DMS79 treated with DMSO at 0.1 percent for 48 hours (cell line): ENCODE measurements around the gene SLC30A2.

Experiments
- DNase-seq: peaks from one replicate; lab custom pipeline; 2025; lab: John Stamatoyannopoulos, UW

SLC30A2 gene

DNA sequence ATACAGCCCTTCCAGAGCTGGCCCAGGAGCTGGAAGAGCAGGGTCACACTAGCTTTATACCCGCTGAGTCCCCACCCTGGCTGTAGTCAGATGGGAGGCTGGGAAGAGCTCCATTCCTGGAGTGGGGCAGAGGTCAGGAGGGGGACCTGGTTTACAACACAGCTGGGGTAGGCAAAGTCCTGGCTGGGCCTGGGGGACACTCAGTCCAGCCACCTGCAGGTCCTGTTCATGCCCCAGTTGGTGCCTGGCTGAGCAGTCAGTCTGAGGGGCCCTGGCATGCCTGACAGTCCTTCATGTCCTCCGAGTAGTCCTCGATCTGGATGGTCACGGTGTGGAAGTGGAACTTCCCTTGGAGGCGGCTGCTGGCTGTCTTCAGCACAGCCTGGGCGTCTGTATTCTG lies 7.0 kb downstream of the SLC30A2 start:
- DNase-seq = no peak

- DNase-seq = no peak
These were observed 7.4 kb downstream of the SLC30A2 start for GRCh38 chr1:26038477-26038876.

- DNase-seq = no peak
These were observed 8.0 kb downstream of the SLC30A2 start for GRCh38 chr1:26037904-26038303.

DNA sequence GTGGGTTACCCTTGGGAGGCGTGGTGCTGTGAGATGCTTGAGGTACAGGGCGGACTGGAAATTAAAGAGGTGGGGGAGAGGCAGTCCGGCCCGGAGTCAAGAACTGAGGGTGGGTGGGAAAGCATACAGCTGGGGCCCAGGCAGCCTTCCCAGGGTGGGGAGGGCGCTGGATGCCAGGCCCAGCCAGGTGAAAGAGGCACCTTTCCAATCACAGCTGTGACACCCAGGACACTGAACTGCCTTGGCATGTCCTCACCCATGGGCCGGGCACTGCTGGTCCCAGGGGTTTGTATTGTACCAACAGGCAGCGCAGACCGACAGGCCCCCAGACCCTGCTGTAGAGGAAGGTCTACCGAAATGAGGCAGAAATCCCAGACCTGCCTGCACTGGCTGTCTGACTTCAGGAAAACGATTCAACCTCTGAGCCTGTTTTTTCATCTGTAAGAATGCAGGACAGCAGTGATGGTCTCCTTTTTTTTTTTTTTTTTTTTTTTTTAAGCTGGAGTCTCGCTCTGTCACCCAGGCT lies 9.1 kb downstream of the SLC30A2 start:
- no peak for DNase-seq

- DNase-seq = peak; percentile 76
These were observed 9.8 kb downstream of the SLC30A2 start for GRCh38 chr1:26035959-26036755.

- DNase-seq = peak; percentile 91
These were observed 10.5 kb downstream of the SLC30A2 start for GRCh38 chr1:26035203-26035958.

DNA sequence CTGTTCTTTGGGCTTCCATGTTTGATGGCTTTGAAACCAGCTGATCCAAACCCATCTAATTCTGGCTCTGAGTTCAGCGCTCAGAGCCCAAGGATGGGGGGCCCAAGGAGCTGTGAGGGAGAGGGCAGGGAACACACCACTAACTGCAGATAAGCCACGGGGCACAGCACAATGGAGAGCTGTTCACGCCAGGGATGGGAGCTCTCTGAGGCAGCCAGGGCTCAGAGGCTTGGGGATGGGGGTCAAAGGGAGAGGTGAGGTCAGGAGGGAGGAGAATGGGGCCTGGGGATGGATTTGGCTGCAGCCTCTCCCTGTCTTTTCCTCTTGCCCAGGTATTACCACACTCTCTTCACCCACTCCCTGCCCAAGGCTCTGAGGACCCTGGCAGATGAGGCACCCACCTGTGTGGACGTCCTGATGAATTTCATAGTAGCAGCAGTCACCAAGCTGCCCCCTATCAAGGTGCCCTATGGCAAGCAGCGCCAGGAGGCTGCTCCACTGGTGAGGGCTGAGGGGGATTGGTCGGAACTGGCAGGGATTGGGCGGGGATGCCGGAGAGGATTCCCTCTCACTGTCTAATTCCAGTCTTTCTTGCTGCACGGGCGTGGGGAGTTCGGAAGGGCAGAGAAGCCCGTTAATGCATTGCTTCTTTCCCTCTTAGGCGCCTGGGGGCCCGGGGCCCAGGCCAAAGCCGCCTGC lies 11.3 kb downstream of the SLC30A2 start:
- DNase-seq = peak; percentile 35

DNA sequence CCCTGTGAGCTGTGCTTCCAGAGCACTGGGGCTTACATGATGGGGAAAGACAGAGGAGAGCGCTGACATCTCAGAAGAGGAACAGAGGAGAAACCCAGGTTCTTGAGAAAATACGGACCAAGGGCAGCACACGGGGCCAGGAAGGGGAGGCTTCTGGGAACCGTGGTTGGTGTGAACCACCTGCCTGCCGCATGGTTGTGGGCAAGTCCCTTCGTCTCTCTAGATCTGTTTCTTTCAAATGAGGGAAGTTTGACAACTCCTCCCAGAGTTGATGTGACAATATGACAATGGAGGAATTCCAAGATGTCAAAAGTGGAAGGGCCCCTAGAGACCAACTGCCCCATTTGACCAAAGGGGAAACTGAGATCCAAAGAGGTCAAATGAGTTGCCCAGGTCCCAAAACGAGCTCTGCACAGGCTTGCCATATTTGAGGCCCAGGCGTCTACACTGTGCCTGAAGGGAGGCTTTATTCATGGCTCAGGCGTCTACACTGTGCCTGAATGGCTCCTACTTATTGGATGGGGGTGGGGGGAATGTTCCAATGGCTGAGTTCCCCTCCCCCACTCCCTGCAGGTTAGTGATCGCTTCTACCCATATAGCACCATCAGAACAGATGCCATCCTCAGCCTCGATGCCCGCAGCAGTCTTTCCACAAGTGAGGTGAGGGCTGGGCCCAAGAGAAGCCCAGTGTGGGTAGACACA lies 13.1 kb downstream of the SLC30A2 start:
- DNase-seq = no peak

DNA sequence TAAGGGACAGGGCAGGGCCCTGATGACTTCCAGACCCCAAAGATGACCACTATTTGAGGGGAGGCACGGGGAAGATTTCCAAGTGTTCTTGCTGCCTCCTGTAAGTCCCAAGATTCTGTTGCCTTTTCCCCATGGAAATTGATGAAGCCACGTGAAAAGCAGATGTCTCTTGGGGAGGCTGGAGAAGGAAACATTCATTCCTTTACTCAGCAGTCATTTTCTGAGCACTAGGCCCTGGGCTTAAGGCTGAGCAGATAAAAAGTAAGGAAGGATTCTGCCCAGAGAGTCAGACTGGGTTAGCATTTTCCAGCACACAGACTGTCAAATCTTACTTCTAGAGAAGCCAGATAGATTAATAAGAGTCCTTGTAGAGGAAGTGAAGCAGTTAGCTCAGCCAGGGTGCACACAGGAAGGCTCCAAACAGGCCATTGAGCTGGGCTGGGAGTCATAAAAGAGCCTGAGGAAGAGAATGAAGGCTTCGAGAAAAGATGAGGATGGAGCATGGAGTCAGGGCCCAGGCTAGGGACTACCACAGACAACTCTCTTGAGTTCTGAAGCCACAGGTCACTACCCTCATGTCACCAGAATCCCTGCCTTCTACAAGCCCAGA lies 14.2 kb downstream of the SLC30A2 start:
- peak; percentile 50 for DNase-seq

GRCh38 chr1:26031196-26031595 lies 14.7 kb downstream of the SLC30A2 start:
- DNase-seq = no peak

- no peak for DNase-seq
These were observed 15.9 kb downstream of the SLC30A2 start for GRCh38 chr1:26029864-26030481.

GRCh38 chr1:26029054-26029863 lies 16.7 kb downstream of the SLC30A2 start:
- DNase-seq = no peak

DNA sequence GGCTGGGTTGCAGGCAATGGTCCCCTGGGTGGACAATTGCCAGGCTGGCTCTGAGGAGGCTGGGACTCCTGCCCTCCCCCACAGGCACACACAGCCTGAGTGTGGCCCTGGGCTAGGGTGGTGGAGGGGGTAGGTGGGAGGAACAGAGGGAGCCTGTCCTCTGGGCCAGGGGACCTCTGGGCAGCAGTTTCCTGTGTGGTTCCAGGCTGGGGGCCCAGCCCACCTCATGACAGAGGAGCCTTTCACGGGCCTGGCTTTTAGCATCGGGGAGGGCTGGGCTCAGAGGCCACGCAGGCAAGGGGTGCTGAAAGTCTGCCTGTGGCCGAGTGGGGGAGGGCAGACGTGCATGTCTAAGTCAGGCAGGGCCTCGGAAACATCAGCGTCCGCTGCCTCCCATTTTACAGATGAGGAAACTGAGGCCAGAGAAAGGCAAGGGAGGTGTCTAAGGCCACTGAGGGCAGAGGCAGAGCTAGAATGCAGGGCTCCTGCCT lies 17.4 kb downstream of the SLC30A2 start:
- no peak for DNase-seq

DNA sequence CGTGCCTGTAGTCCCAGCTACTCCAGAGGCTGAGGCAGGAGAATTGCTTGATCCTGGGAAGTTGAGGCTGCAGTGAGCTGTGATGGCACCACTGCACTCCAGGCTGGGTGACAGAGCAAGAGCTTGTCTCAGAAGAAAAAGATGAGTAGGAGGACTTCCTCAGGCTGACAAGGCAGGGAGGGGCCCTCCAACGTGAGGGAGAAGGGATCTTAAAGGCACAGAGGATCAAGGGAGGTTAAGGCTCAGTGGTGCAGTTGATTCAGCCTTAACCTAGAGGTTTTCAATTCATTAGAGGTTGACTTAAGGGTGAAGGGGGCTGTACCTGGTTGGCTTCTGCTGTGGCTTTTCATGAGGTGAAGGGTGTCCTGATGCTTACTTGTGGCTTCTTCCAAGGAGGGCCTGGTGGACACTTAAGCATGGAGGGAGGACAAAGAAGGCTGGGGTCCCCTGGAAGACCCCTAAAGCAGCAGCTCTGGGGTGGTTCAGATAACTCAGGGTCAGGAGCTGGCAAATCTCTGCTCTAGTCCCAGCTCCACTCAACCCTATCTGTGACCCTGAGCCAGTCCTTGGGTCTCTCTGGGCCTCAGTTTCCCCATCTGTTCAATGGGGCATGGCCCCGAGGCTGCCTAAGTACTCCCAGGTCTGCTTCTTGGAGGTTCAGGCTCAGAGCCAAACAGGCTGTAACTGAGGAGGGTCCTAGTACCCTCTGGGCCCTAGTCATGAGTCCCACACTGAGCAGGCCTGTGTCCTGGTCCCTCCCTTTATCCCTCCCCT lies 18.0 kb downstream of the SLC30A2 start:
- no peak for DNase-seq

DNA sequence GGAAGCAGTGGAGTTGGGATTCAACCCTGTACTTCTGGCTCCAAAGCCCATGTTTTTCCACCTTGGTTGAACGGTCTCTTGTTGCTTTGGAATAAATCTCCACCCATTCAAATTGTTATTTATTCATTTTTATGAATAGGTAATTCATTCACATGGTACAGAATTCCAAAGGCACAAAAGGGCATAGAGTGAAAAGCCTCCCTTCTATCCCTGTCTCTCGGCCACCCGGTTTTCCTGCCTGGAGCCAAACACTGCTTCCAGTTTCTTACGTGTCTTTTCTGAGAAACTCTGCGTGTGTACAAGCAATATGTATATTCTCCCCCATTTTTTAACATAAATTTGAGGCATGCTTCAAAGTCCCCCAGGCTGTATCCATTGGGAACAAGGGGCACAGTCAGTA lies 20.4 kb downstream of the SLC30A2 start:
- no peak for DNase-seq

GRCh38 chr1:26025060-26025459 lies 20.9 kb downstream of the SLC30A2 start:
- no peak for DNase-seq

GRCh38 chr1:26023826-26024225 lies 22.1 kb downstream of the SLC30A2 start:
- DNase-seq = no peak

- no peak for DNase-seq
These were observed 22.9 kb downstream of the SLC30A2 start for GRCh38 chr1:26023009-26023408.

GRCh38 chr1:26022404-26022779 lies 23.5 kb downstream of the SLC30A2 start:
- no peak for DNase-seq
